HG02973 (cell line): ENCODE measurements around the gene SATL1.
"Not testable (repeated sequence)": the region's sequence is repeated elsewhere in the genome, so short reads cannot be mapped to it uniquely, and the experiment has no call there.

Experiments
- ATAC-seq: cut with Tn5 transposase; IDR thresholded peaks from one replicate; pipeline ENCODE4 v1.9.1; 2021; ENCODE audit warnings: moderate library complexity; ENCODE audit not compliant: unreplicated experiment

SATL1 gene

GRCh38 chrX:85243761-85244449, at the start of gene SATL1, which contains the start of gene ZNF711:
SATL1 (minus strand) TSS chrX:85243779; CDS start chrX:85108968, 134,811 bp downstream.
ZNF711 (plus strand) TSS chrX:85243991; CDS start chrX:85247573, 3,582 bp downstream.
- no peak for ATAC-seq

GRCh38 chrX:85288992-85289723, 45.6 kb upstream of the SATL1 start:
- no peak for ATAC-seq

DNA sequence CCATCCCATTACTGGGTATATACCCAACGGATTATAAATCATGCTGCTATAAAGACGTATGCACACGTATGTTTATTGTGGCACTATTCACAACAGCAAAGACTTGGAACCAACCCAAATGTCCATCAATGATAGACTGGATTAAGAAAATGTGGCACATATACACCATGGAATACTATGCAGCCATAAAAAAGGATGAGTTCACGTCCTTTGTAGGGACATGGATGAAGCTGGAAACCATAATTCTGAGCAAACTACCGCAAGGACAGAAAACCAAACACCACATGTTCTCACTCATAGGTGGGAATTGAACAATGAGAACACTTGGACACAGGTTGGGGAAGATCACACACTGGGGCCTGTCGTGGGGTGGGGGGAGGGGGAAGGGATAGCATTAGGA, 41.7 kb upstream of the SATL1 start:
- not testable (repeated sequence) for ATAC-seq

DNA sequence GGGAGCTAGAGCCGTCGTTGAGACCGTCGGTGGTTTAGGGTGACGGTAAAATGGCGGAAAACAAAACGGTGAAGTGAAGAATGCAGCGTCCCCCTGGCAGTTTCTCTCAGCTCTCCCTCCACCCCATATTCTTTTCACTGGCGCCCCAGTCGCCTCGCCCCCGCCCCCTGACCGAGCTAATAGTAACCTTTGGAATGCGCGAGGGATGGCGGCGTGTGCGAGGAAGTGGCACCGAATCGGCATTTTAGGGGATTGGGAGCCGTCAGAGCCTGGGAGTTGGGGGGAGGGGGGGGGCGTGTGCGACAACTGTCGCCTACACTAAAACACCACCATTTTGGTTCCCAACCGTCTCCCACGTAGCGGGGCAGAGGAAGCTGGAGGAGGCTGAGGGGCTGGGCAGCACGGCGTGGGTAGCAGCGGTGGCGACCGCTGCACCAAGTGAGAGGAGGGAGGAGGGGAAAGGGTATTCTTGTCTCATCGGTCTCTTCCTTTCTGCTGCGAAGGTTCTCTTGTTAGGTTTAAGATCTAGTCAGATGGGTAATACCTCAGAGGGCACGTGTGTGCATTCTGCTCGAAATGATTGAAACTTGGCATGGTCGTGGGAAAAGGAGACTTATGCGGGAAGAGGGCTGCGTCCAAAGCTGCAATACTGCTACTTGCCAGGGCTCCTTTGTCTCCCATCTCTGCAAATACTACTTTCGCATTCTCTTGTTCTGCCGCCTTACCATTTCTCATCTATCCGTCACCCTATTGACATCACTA, 1.1 kb upstream of the SATL1 start:
- no peak for ATAC-seq

- no peak for ATAC-seq
Measured at GRCh38 chrX:85243155-85243554, 424 bp downstream of the SATL1 start.

DNA sequence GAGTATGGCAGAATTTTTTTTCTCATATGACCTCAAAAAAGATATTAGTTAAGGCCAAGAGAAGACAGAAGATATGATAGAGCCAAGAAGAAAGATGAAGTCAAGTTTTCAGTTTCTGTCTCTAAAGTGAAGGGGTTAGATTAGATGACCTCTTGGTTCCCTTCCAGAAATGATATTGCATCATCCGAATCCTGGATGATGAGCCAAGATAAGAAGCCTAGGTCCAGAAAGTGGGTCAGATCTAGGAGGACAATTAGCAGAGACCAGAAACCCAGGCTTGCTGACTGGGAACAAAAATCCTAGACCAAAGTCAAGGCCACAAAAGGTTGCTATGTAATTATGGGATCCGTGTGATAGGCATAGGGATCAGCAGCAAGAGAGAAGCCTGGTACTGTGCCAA, 20.2 kb downstream of the SATL1 start:
- ATAC-seq = no peak

DNA sequence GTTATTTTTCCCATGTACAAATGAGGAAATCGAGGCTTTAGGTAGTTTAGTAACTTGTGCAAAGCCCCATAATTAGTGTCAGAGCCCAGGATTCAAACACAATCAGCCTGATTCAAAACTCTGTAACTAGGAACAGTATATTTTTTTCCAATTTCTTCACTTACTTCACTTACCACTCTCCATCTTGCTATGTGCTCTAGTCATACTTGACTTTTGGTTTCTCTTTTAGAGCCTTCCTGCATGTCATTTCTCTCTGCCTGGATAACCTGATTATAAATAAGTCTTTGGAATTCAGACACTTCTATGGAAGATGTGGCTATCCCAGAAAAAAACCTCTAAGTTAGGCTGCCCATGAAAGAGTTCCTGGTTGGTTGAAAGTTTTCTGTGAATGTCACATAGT, 22.2 kb downstream of the SATL1 start:
- no peak for ATAC-seq

DNA sequence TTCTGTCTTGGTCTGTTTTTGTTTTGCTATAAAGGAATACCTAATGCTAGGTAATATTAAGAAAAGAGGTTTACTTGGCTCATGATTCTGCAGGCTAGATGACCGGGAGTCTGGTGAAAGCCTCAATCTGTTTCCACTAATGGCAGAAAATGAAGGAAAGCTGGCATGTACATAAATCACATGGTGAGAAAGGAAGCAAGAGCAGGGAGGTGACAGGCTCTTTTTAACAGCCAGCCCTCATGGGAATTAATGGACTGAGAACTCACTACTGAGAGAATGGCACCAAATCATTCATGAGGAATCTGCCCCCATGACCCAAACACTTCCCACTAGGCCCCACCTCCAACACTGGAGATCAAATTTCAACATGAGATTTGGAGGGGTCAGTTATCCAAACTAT, 27.6 kb downstream of the SATL1 start:
- ATAC-seq = no peak

DNA sequence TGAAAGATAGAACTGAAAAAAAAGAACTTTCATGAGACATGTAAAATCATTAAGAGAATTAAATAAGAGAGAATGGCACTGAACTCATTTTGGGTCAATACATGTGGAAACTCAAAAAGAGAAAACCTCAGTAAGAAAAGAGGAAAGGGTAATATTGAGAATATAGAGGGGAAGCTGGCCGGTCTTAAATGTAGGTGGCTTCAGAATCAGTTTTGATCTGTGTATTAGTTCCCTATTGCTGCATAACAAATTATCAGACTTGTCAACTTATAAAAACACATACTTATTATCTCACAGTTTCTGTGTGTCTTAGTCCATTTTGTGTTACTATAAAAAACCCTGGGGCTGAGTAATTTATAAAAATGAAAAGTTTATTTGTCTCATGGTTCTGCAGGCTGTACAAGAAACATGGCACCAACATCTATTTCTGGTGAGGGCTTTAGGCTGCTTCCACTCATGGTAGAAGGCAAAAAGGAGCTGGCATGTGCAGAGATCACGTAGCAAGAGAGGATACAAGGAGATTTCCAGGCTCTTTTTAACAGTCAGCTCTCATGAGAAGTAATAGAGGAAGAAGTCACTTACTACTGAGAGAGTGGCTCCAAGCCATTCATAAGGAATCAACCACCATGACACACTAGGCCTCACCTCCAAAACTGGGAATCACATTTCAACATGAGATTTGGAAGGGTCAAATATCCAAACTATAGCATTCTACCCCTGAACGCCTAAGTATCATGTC, 29.6 kb downstream of the SATL1 start:
- ATAC-seq = no peak

- no peak for ATAC-seq
Measured at GRCh38 chrX:85203461-85203970, 40.1 kb downstream of the SATL1 start.

DNA sequence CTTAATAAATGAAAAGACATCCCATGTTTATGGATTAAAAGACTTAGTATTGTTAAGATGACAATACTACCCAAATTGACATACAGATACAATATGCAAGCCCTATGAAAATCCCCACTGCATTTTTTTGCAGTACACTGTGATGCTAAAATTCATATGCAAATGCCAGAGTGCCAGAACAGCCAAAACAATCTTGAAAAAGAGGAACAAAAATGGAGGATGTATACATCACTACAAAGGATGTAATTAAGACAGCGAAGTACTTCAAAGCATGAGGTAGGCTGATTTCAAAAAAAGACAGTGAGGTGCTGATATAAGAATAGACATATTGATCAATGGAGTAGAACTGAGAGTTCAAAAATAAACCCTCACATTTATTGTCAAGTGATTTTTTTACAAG, 47.3 kb downstream of the SATL1 start:
- ATAC-seq = no peak

DNA sequence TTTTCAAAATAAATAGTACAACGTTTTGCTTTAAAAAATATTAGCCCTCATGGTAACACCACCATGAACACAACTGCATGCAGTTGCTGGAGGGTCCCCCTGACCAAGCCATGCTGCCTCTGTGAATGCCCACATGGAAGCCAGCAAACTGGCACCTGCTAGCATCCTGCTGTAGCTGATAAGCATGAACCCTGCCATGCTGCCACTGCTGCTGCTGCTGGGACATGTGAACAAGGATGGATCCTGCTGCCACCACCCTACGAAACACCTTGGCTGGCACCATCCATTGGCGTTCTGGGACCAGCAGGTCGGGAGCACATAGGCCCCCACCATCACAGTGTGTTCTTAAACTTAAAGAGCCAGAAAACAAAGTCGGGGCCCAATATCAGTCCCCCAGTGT, 83.9 kb downstream of the SATL1 start:
- no peak for ATAC-seq

DNA sequence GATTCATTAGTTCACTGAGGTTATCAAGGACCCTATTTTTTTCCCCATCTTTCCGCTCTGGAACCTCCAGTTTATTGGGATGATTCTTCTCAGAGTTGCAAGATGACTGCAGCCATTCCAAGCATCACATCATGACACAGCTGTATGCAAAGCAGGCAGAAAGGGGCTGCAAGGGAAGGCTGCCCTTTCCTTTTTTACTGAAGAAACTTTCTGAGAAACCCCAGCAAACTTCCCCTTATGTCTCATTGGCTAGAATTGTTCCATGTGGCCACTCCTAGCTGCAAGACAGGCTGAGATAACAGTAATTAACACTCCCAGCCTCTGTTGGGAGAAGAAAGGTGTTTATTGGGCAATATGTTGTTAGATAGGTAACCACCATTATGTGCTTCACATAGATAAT, 102.6 kb downstream of the SATL1 start:
- ATAC-seq = no peak

- no peak for ATAC-seq
Measured at GRCh38 chrX:85139422-85139821, 104.2 kb downstream of the SATL1 start.

GRCh38 chrX:85136409-85136808, 107.2 kb downstream of the SATL1 start:
- ATAC-seq = no peak

DNA sequence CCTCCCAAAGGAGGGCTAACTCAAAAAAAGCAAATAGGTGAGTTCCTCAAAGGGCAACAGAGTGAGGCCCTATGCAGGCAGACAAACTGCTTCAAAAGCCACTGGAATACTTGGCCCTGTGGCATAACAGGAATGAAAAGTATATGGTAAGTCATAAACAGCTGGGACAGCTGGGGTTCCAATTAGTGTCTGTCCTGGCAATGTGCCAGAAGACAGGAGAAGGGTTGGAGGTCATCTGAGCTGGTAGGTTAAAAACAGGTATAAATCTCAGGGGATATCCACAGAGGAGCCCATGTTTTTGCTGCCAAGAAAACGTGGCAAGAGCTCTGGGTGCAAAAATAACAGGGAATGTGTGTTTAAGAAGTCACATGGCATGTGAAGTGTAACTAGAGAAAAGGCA, 128.3 kb downstream of the SATL1 start:
- no peak for ATAC-seq

DNA sequence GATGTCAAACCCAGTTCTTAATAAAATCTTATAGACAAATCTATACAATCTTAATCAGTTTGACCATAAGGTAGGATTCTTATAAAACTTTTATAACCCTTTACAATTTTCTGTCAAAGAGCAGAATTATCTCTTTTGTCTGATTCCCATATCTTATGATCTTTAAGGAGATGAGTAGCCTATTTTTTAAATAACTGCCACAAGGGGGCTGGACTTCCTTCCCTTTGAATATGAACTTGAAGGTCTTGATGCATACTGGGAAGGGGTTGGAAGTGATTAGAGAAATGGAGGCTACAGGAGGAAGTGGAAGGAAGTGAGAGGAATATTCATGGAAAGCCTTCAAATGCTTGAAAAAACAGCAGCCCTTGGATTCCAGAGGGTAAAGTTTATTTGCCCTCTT, 128.8 kb downstream of the SATL1 start:
- ATAC-seq = no peak

GRCh38 chrX:85114171-85114570, 129.4 kb downstream of the SATL1 start:
- no peak for ATAC-seq

DNA sequence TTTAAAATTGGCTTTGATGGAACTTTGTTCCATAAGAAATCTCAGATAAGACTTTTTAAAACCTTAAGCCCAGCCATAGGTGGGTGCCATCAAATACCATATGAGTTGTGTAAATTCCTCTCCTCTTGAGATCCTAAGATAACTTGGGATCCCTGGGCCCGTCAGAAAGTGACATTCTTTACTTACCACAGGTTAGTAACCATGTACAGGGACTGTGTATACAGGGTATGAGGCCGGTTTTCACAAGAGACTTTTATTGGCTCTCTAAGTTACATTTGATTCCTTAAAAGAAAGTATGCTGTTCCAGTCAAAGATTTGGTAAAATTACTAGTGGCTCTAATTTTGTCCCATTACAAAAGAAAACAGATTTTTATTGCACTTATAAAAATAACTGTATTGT, 129.8 kb downstream of the SATL1 start:
- no peak for ATAC-seq

- ATAC-seq = no peak
Measured at GRCh38 chrX:85112293-85112692, 131.3 kb downstream of the SATL1 start.

DNA sequence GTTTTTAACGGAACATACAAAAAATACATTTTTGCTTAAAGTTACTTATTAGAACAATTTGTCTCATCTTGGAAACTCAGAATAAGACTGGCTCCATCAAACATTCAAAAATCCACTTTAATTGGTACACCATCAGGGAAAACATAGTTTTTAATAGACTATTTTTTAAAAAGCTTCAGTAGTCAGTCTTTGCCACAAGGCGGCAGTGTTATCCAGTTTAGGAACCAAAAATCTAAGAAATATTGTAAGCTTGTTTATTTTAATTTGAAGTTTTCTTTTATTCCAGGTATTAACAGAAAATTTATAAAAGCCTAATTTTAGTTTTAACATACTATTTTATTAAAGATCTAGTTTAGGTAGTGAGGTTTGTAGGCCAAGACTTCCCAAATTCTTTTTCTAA, 132.2 kb downstream of the SATL1 start:
- no peak for ATAC-seq
